OCI-LY7 (cell line): Measurements from ENCODE around the gene PLEKHM3. TPM values are rescaled to one million over a fixed set of nuclear protein-coding genes. Genes with fewer than 3 reads are reported as not detected.

Source experiments
- BruUV-seq: library from RNA; stranded (reverse); fragments of 400-500 nt; replicated peaks from 2 replicates; lab custom pipeline; 2021; lab: Mats Ljungman, UMichigan
- CTCF ChIA-PET: fragments of 300-600 bp; sonication (Branson Sonifier 250); formaldehyde crosslinking; loops from one replicate; lab custom pipeline; 2022; ENCODE audit warnings: antibody characterized with exemption; ENCODE audit not compliant: unreplicated experiment; lab: Charles Lee
- POLR2A ChIA-PET: fragments of 300-600 bp; sonication (Branson Sonifier 250); formaldehyde crosslinking; loops from one replicate; lab custom pipeline; 2022; ENCODE audit warnings: antibody characterized with exemption; lab: Charles Lee
- DNase-seq: peaks from one replicate; pipeline ENCODE4 v3.0.0-alpha.2; 2015; ENCODE audit warnings: low spot score
- H2AFZ ChIP-seq: fragments of 200-600 bp; sonication (generic), shearing (Covaris generic); 2 replicates; pipeline ENCODE4 v1.6.1; 2014; ENCODE audit warnings: mild to moderate bottlenecking, antibody characterized with exemption, low read length, moderate library complexity
- H3K27ac ChIP-seq: fragments of 200-600 bp; sonication (generic); 2 replicates; pipeline ENCODE4 v1.5.1; 2014; ENCODE audit warnings: mixed run types, low read depth, mild to moderate bottlenecking, moderate library complexity, low read length, inconsistent platforms; ENCODE audit not compliant: poor library complexity, severe bottlenecking
- H3K36me3 ChIP-seq: fragments of 200-600 bp; sonication (generic); 2 replicates; pipeline ENCODE4 v1.6.1; 2014; ENCODE audit warnings: mild to moderate bottlenecking, antibody characterized with exemption, low read length, moderate library complexity, mixed read lengths; ENCODE audit not compliant: insufficient read depth
- H3K4me1 ChIP-seq: fragments of 200-600 bp; sonication (generic); 2 replicates; pipeline ENCODE4 v1.5.1; 2014; ENCODE audit warnings: mild to moderate bottlenecking, low read length; ENCODE audit not compliant: insufficient read depth, poor library complexity, severe bottlenecking
- H3K4me2 ChIP-seq: fragments of 200-600 bp; sonication (generic); 2 replicates; pipeline ENCODE4 v1.6.1; 2014; ENCODE audit warnings: mild to moderate bottlenecking, low read length
- H3K4me3 ChIP-seq: fragments of 200-600 bp; sonication (generic); 2 replicates; pipeline ENCODE4 v1.5.1; 2014; ENCODE audit warnings: mild to moderate bottlenecking, low read depth, low read length; ENCODE audit not compliant: poor library complexity, severe bottlenecking
- H3K79me2 ChIP-seq: fragments of 200-600 bp; sonication (generic); 2 replicates; pipeline ENCODE4 v1.6.1; 2016; ENCODE audit warnings: low read depth, mild to moderate bottlenecking, low read length, moderate library complexity, mixed read lengths; ENCODE audit not compliant: insufficient read depth
- H3K9me2 ChIP-seq: fragments of 200-600 bp; sonication (generic); 2 replicates; pipeline ENCODE4 v1.6.1; 2016; ENCODE audit warnings: mild to moderate bottlenecking, low read length, mixed read lengths; ENCODE audit not compliant: insufficient read depth
- H3K9me3 ChIP-seq: fragments of 200-600 bp; sonication (generic); 2 replicates; pipeline ENCODE4 v1.6.1; 2014; ENCODE audit warnings: mild to moderate bottlenecking, mixed run types, low read length, mixed read lengths
- H4K20me1 ChIP-seq: fragments of 200-600 bp; sonication (generic); 2 replicates; pipeline ENCODE4 v1.6.1; 2014; ENCODE audit warnings: mild to moderate bottlenecking, antibody characterized with exemption, low read length, moderate library complexity, mixed read lengths; ENCODE audit not compliant: insufficient read depth
- CTCF ChIP-seq: fragments of 200-600 bp; sonication (generic); conservative IDR thresholded peaks from 2 replicates; pipeline ENCODE4 v1.5.1; 2014; ENCODE audit warnings: mild to moderate bottlenecking, antibody characterized with exemption, low read length, moderate library complexity, mixed read lengths
- EZH2phosphoT487 ChIP-seq: fragments of 200-600 bp; sonication (generic); IDR thresholded peaks from 2 replicates; pipeline ENCODE4 v1.6.1; 2018; ENCODE audit warnings: low read depth, borderline replicate concordance, mild to moderate bottlenecking, mixed run types, antibody characterized with exemption, low read length, moderate library complexity, mixed read lengths
- intact Hi-C: fragments of 100-400 bp; cut with micrococcal nuclease; formaldehyde crosslinking; loops from one replicate; pipeline ENCODE4 v1.10.0; 2022; ENCODE audit not compliant: unreplicated experiment
- total RNA-seq, 2 experiments: library from RNA; depleted of rRNA in 1 of 2; stranded (reverse); fragments of >200 nt in 1 of 2; shearing (Covaris generic) in 1 of 2; gene quantifications; 2 replicates each; pipeline ENCODE4 v1.2.3, GENCODE V29; 2014 to 2022

PLEKHM3 gene
- total RNA-seq, 2 experiments from 2014 or later, result 3.7 to 6.3 TPM

- H3K4me1 ChIP-seq, result no peaks in the 10 kb centered on the region
- H3K79me2 ChIP-seq, result no peaks in the 10 kb centered on the region
- H3K9me3 ChIP-seq, result no peaks in the 10 kb centered on the region
- H3K27ac ChIP-seq, result no peak overlapping the region
- BruUV-seq, result no TSS peak
- H3K4me2 ChIP-seq, result no peak overlapping the region
- H3K9me2 ChIP-seq, result no peaks in the 10 kb centered on the region
- no peak for DNase-seq
- no peak overlapping the region for H3K4me3 ChIP-seq
- H3K36me3 ChIP-seq, result no peaks in the 10 kb centered on the region
- ChIA-PET CTCF (interaction anchor here (1.0 kb wide), 1 partner anchor 39 kb away, joined by 4 read pairs; no protein-coding TSS in a partner anchor), POLR2A (interaction anchor here (0.7 kb wide), 3 partner anchors 264 to 501 kb away, joined by 3 to 4 read pairs (median 3); no protein-coding TSS in a partner anchor)
- intact Hi-C loops, result no loop called here
- TF ChIP-seq CTCF (no peak), EZH2phosphoT487 (no peak)
- H4K20me1 ChIP-seq, result no peaks in the 10 kb centered on the region
- H2AFZ ChIP-seq, result no peak overlapping the region
Measured at GRCh38 chr2:207805566-207806226, 219.6 kb downstream of the PLEKHM3 start.

DNA sequence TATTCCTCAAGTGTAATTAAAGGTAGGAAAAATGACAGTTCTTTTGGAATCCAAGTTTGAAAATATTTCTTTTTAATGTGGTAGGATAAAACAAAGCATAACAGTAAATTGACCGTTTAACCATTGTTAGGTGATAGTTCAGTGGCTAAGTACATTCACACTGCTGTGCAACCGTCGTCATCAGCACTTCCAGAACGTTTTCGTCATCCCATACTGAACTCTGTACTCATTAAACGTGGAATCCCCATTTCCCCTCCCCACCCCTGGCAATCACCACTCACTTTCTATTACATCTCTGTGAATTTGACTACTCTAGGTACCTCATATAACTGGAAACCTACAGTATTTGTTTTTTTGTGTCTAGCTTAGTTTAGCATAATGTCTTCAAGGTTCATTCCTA, 222.7 kb downstream of the PLEKHM3 start:
- POLR2A ChIA-PET, result interaction anchor here (0.7 kb wide), 2 partner anchors 20 to 364 kb away, joined by 3 read pairs; no protein-coding TSS in a partner anchor
- no peak for DNase-seq
- Histone ChIP-seq H3K9me3 (no peaks in the 10 kb centered on the region), H2AFZ (no peak overlapping the region), H3K79me2 (no peaks in the 10 kb centered on the region), H3K27ac (no peak overlapping the region), H3K36me3 (no peaks in the 10 kb centered on the region), H3K4me2 (no peak overlapping the region), H3K9me2 (no peaks in the 10 kb centered on the region), H3K4me3 (no peak overlapping the region), H3K4me1 (no peaks in the 10 kb centered on the region), H4K20me1 (no peaks in the 10 kb centered on the region)
- TF ChIP-seq CTCF (no peak), EZH2phosphoT487 (no peak)
- BruUV-seq, result no TSS peak
- intact Hi-C loops, result no loop called here
- CTCF ChIA-PET, result no interaction called here

DNA sequence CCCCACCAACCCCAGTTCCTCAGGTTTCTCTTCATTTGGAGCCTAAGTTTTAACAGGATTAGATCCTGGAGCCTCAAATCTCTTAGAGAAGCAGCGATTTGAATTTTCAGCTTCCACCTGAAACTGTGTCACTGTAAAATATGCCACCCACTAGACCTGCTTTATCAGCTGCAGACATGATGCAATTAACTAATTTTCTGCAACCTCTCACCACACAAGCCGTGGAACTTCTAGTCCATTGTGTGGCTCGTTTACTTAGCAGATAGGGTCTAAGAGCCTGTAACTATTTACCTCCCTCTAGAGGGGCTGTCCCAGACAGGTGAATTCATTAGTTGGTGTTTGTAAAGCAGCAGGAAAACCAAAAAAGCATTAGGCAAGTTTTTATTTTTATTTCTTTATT, 224.1 kb downstream of the PLEKHM3 start:
- H3K79me2 ChIP-seq, result no peaks in the 10 kb centered on the region
- BruUV-seq, result no TSS peak
- CTCF ChIA-PET, result no interaction called here

More for the DNA sequence above, 224.1 kb downstream of the PLEKHM3 start:
- H3K4me2 ChIP-seq, result no peak overlapping the region
- H3K27ac ChIP-seq, result no peak overlapping the region
- no peaks in the 10 kb centered on the region for H3K36me3 ChIP-seq
- H3K4me1 ChIP-seq, result no peaks in the 10 kb centered on the region
- TF ChIP-seq CTCF (no peak), EZH2phosphoT487 (no peak)
- no peak for DNase-seq
- no peaks in the 10 kb centered on the region for H3K9me3 ChIP-seq
- no peak overlapping the region for H2AFZ ChIP-seq
- POLR2A ChIA-PET, result interaction anchor here (0.7 kb wide), 1 partner anchor 7 kb away, joined by 4 read pairs; no protein-coding TSS in a partner anchor
- no peaks in the 10 kb centered on the region for H3K9me2 ChIP-seq
- H4K20me1 ChIP-seq, result no peaks in the 10 kb centered on the region
- H3K4me3 ChIP-seq, result no peak overlapping the region
- intact Hi-C loops, result no loop called here
